Measurements from ENCODE around the gene SH3GLB1. TPM values are rescaled to one million over a fixed set of nuclear protein-coding genes. Genes with fewer than 3 reads are reported as not detected.

The SH3GLB1 gene
- total and polyA plus RNA-seq, 9 of the 15 experiments (the other 6 are each of a cell fraction or from before 2014, with no cell fraction given): 8.6 to 34.2 (median 24.2) TPM

GRCh38 chr1:86774305-86775295, 70.2 kb downstream of the SH3GLB1 start (continued):
- TF ChIP-seq SMARCA4 (IDR thresholded peaks at IDR 0.05) (0 out of 2 replicates have a peak, but pooled peaks have one; percentile 25), ZNF655 (CRISPR knock-in tag; IDR thresholded peaks at IDR 0.05) (no peak), ZNF232 (CRISPR knock-in tag; IDR thresholded peaks at IDR 0.05) (no peak), PRDM10 (IDR thresholded peaks at IDR 0.05; ENCODE audit: partially characterized antibody) (peak; percentile 13), MED1 (CRISPR knock-in tag; IDR thresholded peaks at IDR 0.05; ENCODE audit: borderline replicate concordance) (no peak), NFRKB (IDR thresholded peaks at IDR 0.05; ENCODE audit: low read depth) (no peak; the same call in 1 of the 2 replicates), KLF16 (IDR thresholded peaks at IDR 0.05) (0 out of 2 replicates have a peak, but pooled peaks have one; percentile 43), CLOCK (CRISPR knock-in tag; IDR thresholded peaks at IDR 0.05; ENCODE audit: borderline replicate concordance) (no peak), JUN (IDR thresholded peaks at IDR 0.05; ENCODE audit: borderline replicate concordance, low read depth, low read length) (peak; percentile 66; the same call in 1 of the 2 replicates), JUN (CRISPR knock-in tag; IDR thresholded peaks at IDR 0.05; ENCODE audit: borderline replicate concordance) (no peak), HES1 (IDR thresholded peaks at IDR 0.05; ENCODE audit: low read depth) (peak; percentile 69; the same call in 1 of the 2 replicates), ZNF224 (CRISPR knock-in tag; IDR thresholded peaks at IDR 0.05) (no peak), LEF1 (IDR thresholded peaks at IDR 0.05) (peak; percentile 78; the same call in 1 of the 2 replicates), HNRNPH1 (optimal IDR thresholded peaks at IDR 0.05; ENCODE audit: low read depth, low read length) (no peak), TCF3 (CRISPR knock-in tag; IDR thresholded peaks at IDR 0.05) (peak; percentile 47; the same call in 1 of the 2 replicates), MAFF (IDR thresholded peaks at IDR 0.05; ENCODE audit: low read length) (no peak), NFIC (IDR thresholded peaks at IDR 0.05) (peak; percentile 66)

Data from K562 (cell line).